Mesendoderm (in vitro differentiated cells): ENCODE measurements around the gene GBX2.
A peak's percentile ranks its signal among the peaks of the same experiment; 100 is the strongest.
"Not testable (repeated sequence)": the region's sequence is repeated elsewhere in the genome, so short reads cannot be mapped to it uniquely, and the experiment has no call there.

Experiments
- DNase-seq: peaks from one replicate; pipeline ENCODE4 v3.0.0; 2013
- H2AK5ac ChIP-seq: 2 replicates; pipeline ENCODE4 v1.6.1; 2013; ENCODE audit warnings: low read length, inconsistent platforms
- H2BK120ac ChIP-seq: 2 replicates; pipeline ENCODE4 v1.6.1; 2013; ENCODE audit warnings: low read depth, mild to moderate bottlenecking, low read length, moderate library complexity, mixed read lengths
- H2BK15ac ChIP-seq: replicated peaks from 2 replicates; pipeline ENCODE4 v1.6.1; 2013; ENCODE audit warnings: low read depth, mild to moderate bottlenecking, moderate library complexity
- H2BK5ac ChIP-seq: 2 replicates; pipeline ENCODE4 v1.6.1; 2013; ENCODE audit warnings: low read length, inconsistent platforms
- H3K18ac ChIP-seq: 2 replicates; pipeline ENCODE4 v1.6.1; 2013; ENCODE audit warnings: mild to moderate bottlenecking, low read length, mixed read lengths
- H3K23ac ChIP-seq: one replicate; pipeline ENCODE4 v1.6.1; 2013; ENCODE audit warnings: low read length
- H3K27ac ChIP-seq: 2 replicates; pipeline ENCODE4 v1.5.1; 2013; ENCODE audit warnings: low read depth, mild to moderate bottlenecking, inconsistent platforms, low read length, moderate library complexity
- H3K27me3 ChIP-seq: 2 replicates; pipeline ENCODE4 v1.6.1; 2013; ENCODE audit warnings: low read length, control low read depth, mild to moderate bottlenecking, inconsistent platforms; ENCODE audit not compliant: insufficient read depth, poor library complexity
- H3K36me3 ChIP-seq: 2 replicates; pipeline ENCODE4 v1.6.1; 2013; ENCODE audit warnings: low read length, inconsistent platforms; ENCODE audit not compliant: control insufficient read depth, insufficient read depth
- H3K4ac ChIP-seq: one replicate; pipeline ENCODE4 v1.6.1; 2013; ENCODE audit warnings: low read depth, mild to moderate bottlenecking, low read length, moderate library complexity
- H3K4me1 ChIP-seq: 2 replicates; pipeline ENCODE4 v1.6.1; 2013; ENCODE audit warnings: low read depth, low read length, inconsistent platforms; ENCODE audit not compliant: control insufficient read depth
- H3K4me2 ChIP-seq: 2 replicates; pipeline ENCODE4 v1.6.1; 2013; ENCODE audit warnings: low read length
- H3K4me3 ChIP-seq: 2 replicates; pipeline ENCODE4 v1.5.1; 2013; ENCODE audit warnings: mild to moderate bottlenecking, low read length
- H3K56ac ChIP-seq: one replicate; pipeline ENCODE4 v1.6.1; 2013; ENCODE audit warnings: low read length
- H3K79me1 ChIP-seq: 2 replicates; pipeline ENCODE4 v1.6.1; 2013; ENCODE audit warnings: low read length, inconsistent platforms
- H3K79me2 ChIP-seq: 2 replicates; pipeline ENCODE4 v1.6.1; 2013; ENCODE audit warnings: mild to moderate bottlenecking, low read length; ENCODE audit not compliant: control insufficient read depth, insufficient read depth
- H3K9ac ChIP-seq: 2 replicates; pipeline ENCODE4 v1.6.1; 2013; ENCODE audit warnings: low read length, inconsistent platforms
- H4K5ac ChIP-seq: one replicate; pipeline ENCODE4 v1.6.1; 2013; ENCODE audit warnings: low read length
- H4K8ac ChIP-seq: one replicate; pipeline ENCODE4 v1.6.1; 2013; ENCODE audit warnings: low read depth, mild to moderate bottlenecking, control low read depth, low read length, moderate library complexity
- WGBS: extraction: QIAGEN DNeasy Blood & Tissue Kit; methylation state at CpG from one replicate; pipeline ENCODE4 v1.1.7; 2013; ENCODE audit warnings: low lambda C conversion rate, missing lambda C conversion rate; ENCODE audit not compliant: insufficient coverage; ENCODE audit errors: extremely low coverage; 5-methylcytosine and 5-hydroxymethylcytosine counted together

Gene GBX2

DNA sequence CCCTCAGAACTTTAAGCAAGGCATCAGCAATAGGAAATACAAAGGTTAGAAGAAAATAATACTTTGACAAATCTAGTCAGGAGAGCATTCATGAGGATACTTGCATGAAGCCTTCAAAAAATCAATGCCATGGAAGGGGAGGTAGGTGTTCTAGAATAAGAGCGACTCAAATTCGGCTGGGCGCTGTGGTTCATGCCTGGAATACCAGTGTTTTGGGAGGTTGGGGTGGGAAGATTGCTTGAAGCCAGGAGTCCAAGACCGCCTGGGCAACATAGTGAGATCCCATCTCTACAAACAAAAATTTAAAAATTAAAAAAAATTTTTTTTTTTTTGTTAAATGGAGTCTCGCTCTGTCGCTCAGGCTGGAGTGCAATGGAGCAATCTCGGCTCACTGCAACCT lies 21.8 kb downstream of the GBX2 start:
- Histone ChIP-seq H3K36me3 (no peaks in the 10 kb centered on the region), H3K79me2 (no peaks in the 10 kb centered on the region), H3K56ac (no peak overlapping the region), H3K79me1 (no peaks in the 10 kb centered on the region), H3K4me3 (no peak overlapping the region), H4K8ac (no peak overlapping the region), H3K9ac (no peak overlapping the region), H3K23ac (no peak overlapping the region), H2BK120ac (no peak overlapping the region), H2BK15ac (no peak overlapping the region), H3K4me2 (no peak overlapping the region), H2AK5ac (no peak overlapping the region), H3K27ac (no peak overlapping the region), H3K4me1 (no peaks in the 10 kb centered on the region), H4K5ac (no peak overlapping the region), H2BK5ac (no peak overlapping the region), H3K27me3 (no peaks in the 10 kb centered on the region), H3K4ac (no peak overlapping the region), H3K18ac (no peak overlapping the region)
- no CpG with 5 or more reads among the region's 7 CpGs for WGBS
- DNase-seq = no peak

DNA sequence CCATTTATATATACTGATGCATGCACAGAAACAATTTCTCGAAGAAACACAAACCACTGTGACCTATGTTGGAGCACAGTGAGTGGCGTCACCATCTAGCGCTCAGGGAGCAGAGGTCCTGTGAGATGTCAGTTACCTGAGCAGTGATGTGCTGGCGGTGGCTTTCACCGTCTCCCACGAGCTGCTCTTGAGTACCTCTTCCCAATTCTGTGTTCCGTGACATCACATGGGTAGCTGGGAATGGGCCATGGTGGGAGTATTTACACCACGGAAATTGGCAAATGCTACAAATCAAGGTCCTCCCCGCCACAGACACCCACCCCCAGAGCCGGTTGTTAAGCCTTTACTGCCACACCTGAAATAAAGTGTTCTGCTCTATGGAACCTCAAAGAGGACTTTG lies 24.4 kb downstream of the GBX2 start:
- no peak overlapping the region for H3K18ac ChIP-seq

DNA sequence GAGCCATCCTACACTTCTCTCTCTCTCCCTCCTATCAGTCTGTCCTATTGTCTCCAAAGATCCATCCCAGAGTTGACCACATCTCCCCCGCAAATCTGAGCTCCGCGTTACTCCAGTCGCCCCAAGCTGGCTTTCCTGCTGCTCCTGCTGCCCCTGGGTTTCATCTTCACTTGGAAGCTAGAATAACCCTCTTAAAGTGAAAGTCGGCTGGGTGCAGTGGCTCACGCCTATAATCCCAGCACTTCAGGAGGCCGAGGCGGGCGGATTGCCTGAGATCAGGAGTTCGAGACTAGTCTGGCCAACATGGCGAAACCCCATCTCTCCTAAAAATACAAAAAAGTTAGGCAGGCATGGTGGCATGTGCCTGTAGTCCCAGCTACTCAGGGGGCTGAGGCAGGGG lies 26.6 kb downstream of the GBX2 start:
- not testable (repeated sequence) for H3K9ac ChIP-seq, H3K4ac ChIP-seq, H2BK120ac ChIP-seq, H3K18ac ChIP-seq, H3K27ac ChIP-seq, H2BK5ac ChIP-seq, H4K5ac ChIP-seq, H3K23ac ChIP-seq, H3K4me2 ChIP-seq, H3K4me3 ChIP-seq, H4K8ac ChIP-seq, H3K79me1 ChIP-seq, H3K27me3 ChIP-seq, H2AK5ac ChIP-seq, H3K36me3 ChIP-seq, DNase-seq, H3K4me1 ChIP-seq, H3K79me2 ChIP-seq, H2BK15ac ChIP-seq, H3K56ac ChIP-seq
- WGBS = no CpG with 5 or more reads among the region's 11 CpGs

More for the DNA sequence above, 24.4 kb downstream of the GBX2 start:
- Histone ChIP-seq H3K4me1 (no peaks in the 10 kb centered on the region), H3K23ac (no peak overlapping the region), H3K79me1 (no peaks in the 10 kb centered on the region), H4K8ac (no peak overlapping the region), H3K56ac (no peak overlapping the region), H3K4me2 (no peak overlapping the region), H3K36me3 (no peaks in the 10 kb centered on the region), H2BK15ac (no peak overlapping the region), H3K79me2 (no peaks in the 10 kb centered on the region), H3K27ac (no peak overlapping the region), H4K5ac (no peak overlapping the region), H2BK5ac (no peak overlapping the region), H3K9ac (no peak overlapping the region), H2BK120ac (no peak overlapping the region), H3K27me3 (no peaks in the 10 kb centered on the region), H2AK5ac (no peak overlapping the region), H3K4ac (no peak overlapping the region), H3K4me3 (no peak overlapping the region)
- DNase-seq = no peak
- WGBS = no CpG with 5 or more reads among the region's 10 CpGs

DNA sequence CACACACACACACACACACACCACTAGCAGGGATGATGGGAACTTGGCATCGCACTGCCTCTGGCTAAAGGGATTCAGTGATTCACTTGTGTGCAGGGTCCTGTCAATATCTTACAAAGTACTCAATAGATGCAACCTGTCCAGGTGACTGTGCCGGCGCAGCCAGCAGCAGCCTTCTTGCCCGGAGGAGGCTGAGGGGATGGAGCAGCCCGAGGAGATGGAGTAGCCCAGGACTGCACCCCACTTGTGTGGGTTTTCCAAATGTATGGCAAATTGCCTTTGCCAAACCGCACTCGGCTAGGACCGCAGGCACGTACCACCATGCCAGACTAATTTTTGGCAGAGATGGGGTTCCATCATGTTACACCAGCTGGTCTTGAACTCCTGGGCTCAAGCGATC lies 31.1 kb downstream of the GBX2 start:
- Histone ChIP-seq H3K27me3 (no peaks in the 10 kb centered on the region), H3K4me3 (no peak overlapping the region), H2BK5ac (no peak overlapping the region), H3K23ac (no peak overlapping the region), H2AK5ac (no peak overlapping the region), H4K8ac (no peak overlapping the region), H4K5ac (no peak overlapping the region), H2BK120ac (no peak overlapping the region), H3K9ac (no peak overlapping the region), H3K4me2 (no peak overlapping the region), H3K27ac (no peak overlapping the region), H3K56ac (no peak overlapping the region), H3K4me1 (no peaks in the 10 kb centered on the region), H3K18ac (no peak overlapping the region), H2BK15ac (no peak overlapping the region), H3K36me3 (no peaks in the 10 kb centered on the region), H3K4ac (no peak overlapping the region), H3K79me1 (no peaks in the 10 kb centered on the region), H3K79me2 (no peaks in the 10 kb centered on the region)
- no CpG with 5 or more reads among the region's 10 CpGs for WGBS
- no peak for DNase-seq

DNA sequence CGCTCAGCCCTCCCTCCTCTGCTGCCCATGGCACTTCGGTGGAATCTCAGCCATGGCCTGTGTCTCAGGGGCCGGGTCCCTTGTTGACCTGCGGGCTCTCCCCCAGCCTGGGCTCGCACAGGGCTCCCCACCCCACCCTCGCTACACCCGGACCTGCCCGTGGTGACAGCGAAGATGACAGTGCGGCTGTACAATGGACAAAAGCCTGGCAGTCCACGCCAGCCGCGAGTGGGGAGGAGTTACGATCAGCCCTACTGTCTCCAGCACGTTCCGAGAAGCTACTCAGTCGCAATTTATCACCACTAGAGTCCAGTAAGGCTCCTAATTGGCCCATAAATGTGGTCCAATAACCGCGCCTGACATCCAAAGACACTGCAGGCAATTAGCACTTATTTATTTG lies 31.6 kb downstream of the GBX2 start:
- Histone ChIP-seq H3K27me3 (no peaks in the 10 kb centered on the region), H3K23ac (no peak overlapping the region), H3K79me2 (no peaks in the 10 kb centered on the region), H3K27ac (no peak overlapping the region), H3K4ac (no peak overlapping the region), H3K9ac (no peak overlapping the region), H2BK5ac (no peak overlapping the region), H3K79me1 (no peaks in the 10 kb centered on the region), H4K8ac (no peak overlapping the region), H2BK15ac (no peak overlapping the region), H3K18ac (no peak overlapping the region), H3K4me2 (no peak overlapping the region), H3K4me1 (no peaks in the 10 kb centered on the region), H2AK5ac (no peak overlapping the region), H4K5ac (no peak overlapping the region), H3K56ac (no peak overlapping the region), H3K4me3 (no peak overlapping the region), H2BK120ac (no peak overlapping the region), H3K36me3 (no peaks in the 10 kb centered on the region)
- no peak for DNase-seq
- WGBS = no CpG with 5 or more reads among the region's 19 CpGs

DNA sequence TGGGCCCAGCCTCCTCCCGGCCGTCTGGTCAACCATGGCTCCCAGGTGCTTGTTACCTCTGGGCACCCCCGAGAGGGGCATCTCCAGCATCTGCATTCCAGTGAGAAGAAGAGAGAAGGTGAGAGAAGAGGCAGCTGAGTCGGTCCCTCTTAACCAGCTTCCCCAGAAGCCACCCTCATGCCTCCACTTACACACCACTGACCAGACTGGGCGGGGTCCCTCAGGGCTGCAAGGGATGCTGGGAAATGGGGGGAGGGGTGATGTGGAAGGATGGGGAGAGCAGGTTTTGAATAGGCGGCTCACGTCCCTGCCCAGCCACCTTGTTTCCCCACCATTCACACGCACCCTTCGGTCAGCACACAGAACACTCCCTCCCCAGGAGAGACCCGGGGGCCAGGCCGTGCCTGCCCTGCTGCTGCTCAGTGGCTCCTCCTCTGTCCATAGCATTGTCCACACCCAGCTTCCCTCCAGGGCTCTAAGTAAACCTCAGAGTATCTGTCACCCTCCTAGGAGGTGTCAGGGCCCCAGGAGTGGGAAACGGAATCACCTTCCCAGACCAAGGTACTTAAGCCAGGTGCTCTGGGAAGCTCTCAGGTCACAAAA lies 34.7 kb downstream of the GBX2 start:
- H3K36me3 ChIP-seq = no peaks in the 10 kb centered on the region
- H3K27me3 ChIP-seq = no peaks in the 10 kb centered on the region
- H3K4me1 ChIP-seq = no peaks in the 10 kb centered on the region
- no peak overlapping the region for H3K23ac ChIP-seq
- no peak overlapping the region for H3K27ac ChIP-seq
- H2BK5ac ChIP-seq = no peak overlapping the region
- H3K79me2 ChIP-seq = no peaks in the 10 kb centered on the region
- H2AK5ac ChIP-seq = no peak overlapping the region
- H3K18ac ChIP-seq = no peak overlapping the region
- no peak overlapping the region for H3K9ac ChIP-seq
- DNase-seq = peak; percentile 22
- H3K79me1 ChIP-seq = no peaks in the 10 kb centered on the region
- no peak overlapping the region for H3K4me2 ChIP-seq
- H4K5ac ChIP-seq = no peak overlapping the region
- no peak overlapping the region for H3K4me3 ChIP-seq
- WGBS = no CpG with 5 or more reads among the region's 12 CpGs
- no peak overlapping the region for H3K56ac ChIP-seq
- no peak overlapping the region for H4K8ac ChIP-seq
- H3K4ac ChIP-seq = no peak overlapping the region
- H2BK120ac ChIP-seq = no peak overlapping the region
- no peak overlapping the region for H2BK15ac ChIP-seq
